Muscle of arm (tissue), 12 donors: ENCODE results near the gene CCSER2. TPM values are rescaled to one million over a fixed set of nuclear protein-coding genes. Genes with fewer than 3 reads are reported as not detected.
"Not testable (repeated sequence)": the region's sequence is repeated elsewhere in the genome, so short reads cannot be mapped to it uniquely, and the experiment has no call there.

ENCODE experiments used
- DNase-seq: peaks from one replicate; pipeline ENCODE4 v3.0.0-alpha.2; 2013
- polyA plus RNA-seq, 12 donors: library from polyadenylated mRNA; unstranded; fragments of 120-200 nt; gene quantifications; one replicate each; pipeline ENCODE4 v1.2.1, GENCODE V29; 2013; ENCODE audit not compliant: insufficient read length in 12 of 12

Gene CCSER2
- polyA plus RNA-seq, 12 donors: 44.1 to 71.6 (median 52.6) TPM; not detected in 1

- no peak for DNase-seq
These were observed 20.4 kb upstream of the CCSER2 start for GRCh38 chr10:84308021-84308420.

- peak; percentile 7 for DNase-seq
These were observed 19.7 kb upstream of the CCSER2 start for GRCh38 chr10:84308481-84309304.

- DNase-seq: no peak
These were observed 17.9 kb upstream of the CCSER2 start for GRCh38 chr10:84310470-84310869.

GRCh38 chr10:84311576-84311975, 16.8 kb upstream of the CCSER2 start:
- DNase-seq: no peak

- no peak for DNase-seq
These were observed 15.6 kb upstream of the CCSER2 start for GRCh38 chr10:84312816-84313215.

- DNase-seq: no peak
These were observed 14.1 kb upstream of the CCSER2 start for GRCh38 chr10:84314275-84314674.

GRCh38 chr10:84317174-84317573, 11.2 kb upstream of the CCSER2 start:
- DNase-seq: no peak

- DNase-seq: no peak
These were observed 6.5 kb upstream of the CCSER2 start for GRCh38 chr10:84321902-84322301.

GRCh38 chr10:84323566-84323965, 4.8 kb upstream of the CCSER2 start:
- not testable (repeated sequence) for DNase-seq

GRCh38 chr10:84326995-84327394, 1.4 kb upstream of the CCSER2 start:
- DNase-seq: not testable (repeated sequence)

- DNase-seq: no peak
These were observed 815 bp downstream of the CCSER2 start for GRCh38 chr10:84329196-84329611.

GRCh38 chr10:84329986-84330651, 1.7 kb downstream of the CCSER2 start:
- no peak for DNase-seq

- DNase-seq: no peak
These were observed 2.7 kb downstream of the CCSER2 start for GRCh38 chr10:84331091-84331490.

- DNase-seq: no peak
These were observed 5.6 kb downstream of the CCSER2 start for GRCh38 chr10:84333864-84334451.

GRCh38 chr10:84334811-84335210, 6.4 kb downstream of the CCSER2 start:
- no peak for DNase-seq

- DNase-seq: no peak
These were observed 7.1 kb downstream of the CCSER2 start for GRCh38 chr10:84335516-84335915.

GRCh38 chr10:84336406-84337090, 8.2 kb downstream of the CCSER2 start:
- DNase-seq: no peak

- no peak for DNase-seq
These were observed 8.8 kb downstream of the CCSER2 start for GRCh38 chr10:84337199-84337598.

GRCh38 chr10:84339025-84339424, 10.6 kb downstream of the CCSER2 start:
- no peak for DNase-seq

GRCh38 chr10:84340187-84340586, 11.8 kb downstream of the CCSER2 start:
- no peak for DNase-seq

GRCh38 chr10:84340632-84341537, 12.5 kb downstream of the CCSER2 start:
- DNase-seq: no peak
